Testis (tissue), 3 donors: ENCODE measurements around the gene CXCR1. TPM values are rescaled to one million over a fixed set of nuclear protein-coding genes. Genes with fewer than 3 reads are reported as not detected.

Source experiments
- DNase-seq: peaks from one replicate; pipeline ENCODE4 v3.0.0-alpha.2; 2019
- H3K27ac ChIP-seq, 2 donors: fragments of 200-600 bp; sonication (generic); one replicate each; pipeline ENCODE4 v1.5.1; 2019
- H3K27me3 ChIP-seq: fragments of 200-600 bp; sonication (generic); one replicate; pipeline ENCODE4 v1.5.1; 2019
- H3K36me3 ChIP-seq: fragments of 200-600 bp; sonication (generic); one replicate; pipeline ENCODE4 v1.5.1; 2017; ENCODE audit warnings: low read depth; ENCODE audit errors: missing control alignments
- H3K4me1 ChIP-seq: fragments of 200-600 bp; sonication (generic); one replicate; pipeline ENCODE4 v1.5.1; 2019
- H3K4me3 ChIP-seq, 2 donors: fragments of 200-600 bp; sonication (generic); one replicate each; pipeline ENCODE4 v1.5.1; 2017 to 2019
- H3K9me3 ChIP-seq: fragments of 200-600 bp; sonication (generic); one replicate; pipeline ENCODE4 v1.5.1; 2017
- POLR2A ChIP-seq: fragments of 450-650 bp; IDR thresholded peaks from one replicate; pipeline ENCODE4 v1.6.1; 2017; ENCODE audit warnings: antibody characterized with exemption, mild to moderate bottlenecking, moderate library complexity
- WGBS, 2 donors: methylation state at CpG; one replicate each; pipeline ENCODE4 v1.1.5; 2018; 5-methylcytosine and 5-hydroxymethylcytosine counted together
- intact Hi-C: fragments of 100-400 bp; cut with DNase I; formaldehyde crosslinking; loops from one replicate; pipeline ENCODE4 v1.15.1; 2023; ENCODE audit warnings: low total_unique reads
- polyA plus RNA-seq: library from polyadenylated mRNA; stranded (reverse); fragments of 350-450 nt; fragmentation: Illumina TruSeq; extraction: RNeasy Lipid Tissue Mini Kit (QIAGEN cat#74804); gene quantifications from one replicate; pipeline ENCODE4 v1.2.3, GENCODE V29; 2014; ENCODE audit warnings: low read depth, low replicate concordance; ENCODE audit not compliant: insufficient read depth
- total RNA-seq, 2 donors: library from RNA; depleted of rRNA; stranded (reverse); fragments of >200 nt; gene quantifications; one replicate each; pipeline ENCODE4 v1.2.3, GENCODE V29; 2016
- TF ChIP-seq, protein P1 (sequence below), 3 experiments: fragments of 450-650 bp in 2 of 3; fragments of 200-600 bp in 1 of 3; sonication (generic) in 1 of 3; IDR thresholded peaks; one replicate each; pipeline ENCODE4 v1.5.1; 2016 to 2019; ENCODE audit warnings: antibody characterized with exemption in 3 of 3, mild to moderate bottlenecking in 2 of 3, moderate library complexity in 1 of 3

CXCR1 gene
- total and polyA plus RNA-seq, 3 donors from 2014 or later = 0.16 to 0.61 TPM; not detected in 1

DNA sequence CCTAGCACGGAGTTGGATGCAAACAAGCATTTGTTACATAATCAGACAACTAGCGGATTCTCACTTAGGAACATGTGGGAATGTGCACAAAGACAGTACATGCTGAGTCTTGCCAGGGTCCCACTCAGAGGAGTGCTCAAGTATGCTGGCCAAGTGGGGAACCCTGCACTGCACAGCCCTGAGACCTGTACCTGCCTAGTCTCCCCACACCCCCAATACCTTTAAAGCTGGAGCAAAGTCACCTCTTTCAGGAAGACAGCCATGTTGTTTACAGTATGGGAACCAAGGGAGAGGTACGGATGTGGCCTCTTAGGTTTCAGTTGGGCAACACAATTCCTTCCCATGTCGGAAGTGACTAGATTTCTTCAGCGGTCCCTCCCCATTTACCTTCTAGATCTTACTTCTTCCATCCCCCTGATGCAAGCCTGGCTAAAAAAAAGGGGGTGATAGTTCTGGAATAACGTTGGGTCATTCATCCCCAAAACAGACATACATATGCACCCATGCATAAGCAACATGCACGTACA lies 10.7 kb downstream of the CXCR1 start:
- TF ChIP-seq POLR2A = no peak
- TF ChIP-seq, protein P1, sequence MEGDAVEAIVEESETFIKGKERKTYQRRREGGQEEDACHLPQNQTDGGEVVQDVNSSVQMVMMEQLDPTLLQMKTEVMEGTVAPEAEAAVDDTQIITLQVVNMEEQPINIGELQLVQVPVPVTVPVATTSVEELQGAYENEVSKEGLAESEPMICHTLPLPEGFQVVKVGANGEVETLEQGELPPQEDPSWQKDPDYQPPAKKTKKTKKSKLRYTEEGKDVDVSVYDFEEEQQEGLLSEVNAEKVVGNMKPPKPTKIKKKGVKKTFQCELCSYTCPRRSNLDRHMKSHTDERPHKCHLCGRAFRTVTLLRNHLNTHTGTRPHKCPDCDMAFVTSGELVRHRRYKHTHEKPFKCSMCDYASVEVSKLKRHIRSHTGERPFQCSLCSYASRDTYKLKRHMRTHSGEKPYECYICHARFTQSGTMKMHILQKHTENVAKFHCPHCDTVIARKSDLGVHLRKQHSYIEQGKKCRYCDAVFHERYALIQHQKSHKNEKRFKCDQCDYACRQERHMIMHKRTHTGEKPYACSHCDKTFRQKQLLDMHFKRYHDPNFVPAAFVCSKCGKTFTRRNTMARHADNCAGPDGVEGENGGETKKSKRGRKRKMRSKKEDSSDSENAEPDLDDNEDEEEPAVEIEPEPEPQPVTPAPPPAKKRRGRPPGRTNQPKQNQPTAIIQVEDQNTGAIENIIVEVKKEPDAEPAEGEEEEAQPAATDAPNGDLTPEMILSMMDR (IDR thresholded peaks at IDR 0.05) = no peak
- Histone ChIP-seq H3K4me3 (no peak overlapping the region), H3K9me3 (no peaks in the 10 kb centered on the region), H3K4me1 (no peaks in the 10 kb centered on the region), H3K27ac (no peak overlapping the region), H3K36me3 (no peaks in the 10 kb centered on the region), H3K27me3 (no peaks in the 10 kb centered on the region)
- intact Hi-C loops = no loop called here
- DNase-seq = no peak
- 87 to 92% methylated on average over 7 of the region's 7 CpGs for WGBS, 2 donors

DNA sequence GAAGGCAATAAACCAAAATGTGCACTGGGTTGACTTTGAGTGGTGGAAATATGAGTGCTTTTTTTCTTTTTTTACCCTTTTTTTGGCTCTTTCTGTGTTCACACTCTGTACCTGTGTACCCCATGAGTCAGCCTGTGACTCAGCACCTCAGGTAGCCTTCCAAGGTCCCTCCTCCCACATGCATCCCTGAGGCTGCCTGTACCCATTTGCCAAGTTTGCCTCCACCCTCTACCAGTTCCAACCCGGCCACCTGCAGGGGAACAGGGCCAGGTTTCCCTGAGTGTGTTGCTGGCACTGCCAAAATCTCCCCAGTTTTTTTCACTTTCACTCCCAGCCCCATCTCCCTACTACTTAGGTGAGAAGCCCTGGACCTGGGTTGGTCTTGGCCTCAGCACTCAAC lies 14.0 kb downstream of the CXCR1 start:
- H3K27me3 ChIP-seq = no peaks in the 10 kb centered on the region
- H3K27ac ChIP-seq = no peak overlapping the region
- no peaks in the 10 kb centered on the region for H3K9me3 ChIP-seq
- no peaks in the 10 kb centered on the region for H3K36me3 ChIP-seq
- intact Hi-C loops = no loop called here
- no peak overlapping the region for H3K4me3 ChIP-seq
- DNase-seq = no peak
- no peaks in the 10 kb centered on the region for H3K4me1 ChIP-seq
- 65 to 90% methylated on average over 1 of the region's 1 CpG for WGBS, 2 donors
- TF ChIP-seq, protein P1 (IDR thresholded peaks at IDR 0.05) = no peak
- no peak for TF ChIP-seq POLR2A

DNA sequence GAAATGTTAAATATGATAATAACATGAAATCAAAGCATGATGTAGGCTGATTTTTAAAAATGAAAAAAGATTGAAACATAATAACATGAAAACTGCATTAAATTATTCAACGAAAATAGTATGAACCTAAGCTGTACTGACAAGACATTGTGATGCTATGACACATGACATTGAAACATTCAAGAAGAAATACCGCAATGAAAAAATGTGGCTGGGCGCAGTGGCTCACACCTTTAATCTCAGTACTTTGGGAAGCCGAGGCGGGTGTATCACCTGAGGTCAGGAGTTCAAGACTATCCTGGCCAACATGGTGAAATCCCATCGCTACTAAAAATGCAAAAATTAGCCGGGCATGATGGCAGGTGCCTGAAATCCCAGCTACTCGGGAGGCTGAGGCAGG lies 14.6 kb downstream of the CXCR1 start:
- Histone ChIP-seq H3K36me3 (no peaks in the 10 kb centered on the region), H3K27ac (no peak overlapping the region), H3K4me1 (no peaks in the 10 kb centered on the region), H3K9me3 (no peaks in the 10 kb centered on the region), H3K27me3 (no peaks in the 10 kb centered on the region), H3K4me3 (no peak overlapping the region)
- 92 to 95% methylated on average over 8 of the region's 8 CpGs for WGBS, 2 donors
- no peak for TF ChIP-seq POLR2A
- TF ChIP-seq, protein P1 (IDR thresholded peaks at IDR 0.05) = no peak
- no peak for DNase-seq
- intact Hi-C loops = no loop called here

DNA sequence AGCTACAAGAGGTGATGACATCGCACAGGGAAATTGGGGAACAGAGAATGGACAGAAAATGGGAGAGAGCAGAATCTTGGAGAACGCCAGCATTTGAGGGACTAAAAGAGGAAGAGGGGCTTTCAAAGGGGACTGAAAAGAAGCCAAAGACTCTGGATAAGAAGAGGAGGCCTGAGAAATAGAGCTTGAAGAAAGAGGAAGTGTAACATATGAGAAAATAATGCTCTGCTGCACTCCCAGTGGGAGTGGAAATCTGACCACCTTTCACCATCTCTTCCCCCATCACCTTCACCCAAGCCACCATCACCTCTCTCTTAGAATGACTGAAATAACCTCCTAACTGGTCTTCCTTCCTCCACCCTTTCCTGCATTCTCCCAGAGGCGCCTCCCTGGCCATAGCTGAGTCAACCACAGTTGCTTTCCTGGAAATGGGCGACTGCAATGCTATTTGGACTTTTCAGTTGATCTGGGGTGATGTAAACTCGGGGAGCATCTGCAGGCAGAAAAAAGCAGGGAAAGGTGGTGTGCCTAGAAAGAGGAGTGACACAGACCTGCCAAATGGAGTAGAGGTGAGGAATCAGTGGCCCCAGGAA lies 16.8 kb downstream of the CXCR1 start:
- no peak for DNase-seq
- Histone ChIP-seq H3K4me3 (no peak overlapping the region), H3K36me3 (no peaks in the 10 kb centered on the region), H3K27ac (no peak overlapping the region), H3K9me3 (no peaks in the 10 kb centered on the region), H3K4me1 (no peaks in the 10 kb centered on the region), H3K27me3 (no peaks in the 10 kb centered on the region)
- TF ChIP-seq, protein P1 (IDR thresholded peaks at IDR 0.05) = no peak
- TF ChIP-seq POLR2A = no peak
- 85 to 86% methylated on average over 5 of the region's 5 CpGs for WGBS, 2 donors
- intact Hi-C loops = no loop called here

DNA sequence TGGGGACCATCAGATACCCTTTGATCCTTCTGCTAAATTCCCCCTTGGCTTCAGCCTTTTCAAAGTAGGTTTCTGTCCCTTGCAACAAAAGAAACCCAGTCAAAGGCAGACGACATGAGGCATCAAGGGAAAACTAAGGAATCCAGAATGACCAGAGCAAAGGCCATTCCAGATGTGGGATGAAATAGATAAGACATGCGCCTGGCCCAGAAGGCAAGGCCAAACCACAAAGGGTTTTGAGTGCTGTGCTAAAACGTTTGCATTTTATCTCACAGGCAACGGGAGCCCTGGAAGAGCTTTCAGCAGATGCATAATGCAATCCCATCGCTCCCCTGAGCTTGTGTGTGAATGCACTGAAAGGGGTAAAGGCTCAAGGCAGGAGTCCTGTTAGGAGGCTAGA lies 17.7 kb downstream of the CXCR1 start:
- no peaks in the 10 kb centered on the region for H3K9me3 ChIP-seq
- no peak overlapping the region for H3K4me3 ChIP-seq
- intact Hi-C loops = no loop called here
- no peaks in the 10 kb centered on the region for H3K27me3 ChIP-seq
- DNase-seq = no peak
- H3K27ac ChIP-seq = no peak overlapping the region
- WGBS, 2 donors = 57 to 64% methylated on average over 5 of the region's 5 CpGs
- H3K36me3 ChIP-seq = no peaks in the 10 kb centered on the region
- no peaks in the 10 kb centered on the region for H3K4me1 ChIP-seq
- no peak for TF ChIP-seq POLR2A
- TF ChIP-seq, protein P1 (IDR thresholded peaks at IDR 0.05) = no peak
